GM18507 (cell line): ENCODE data around the gene ST3GAL6.

ENCODE experiments used
- DNase-seq: peaks from one replicate; pipeline ENCODE4 v3.0.0; 2011; ENCODE audit warnings: low read depth; ENCODE audit not compliant: insufficient read length; ENCODE audit errors: extremely low spot score
- FAIRE-seq: peaks from 2 replicates; lab custom pipeline; 2011; peaks lifted over from hg19 to GRCh38; lab: Jason Lieb, UNC

ST3GAL6 gene, protein sequence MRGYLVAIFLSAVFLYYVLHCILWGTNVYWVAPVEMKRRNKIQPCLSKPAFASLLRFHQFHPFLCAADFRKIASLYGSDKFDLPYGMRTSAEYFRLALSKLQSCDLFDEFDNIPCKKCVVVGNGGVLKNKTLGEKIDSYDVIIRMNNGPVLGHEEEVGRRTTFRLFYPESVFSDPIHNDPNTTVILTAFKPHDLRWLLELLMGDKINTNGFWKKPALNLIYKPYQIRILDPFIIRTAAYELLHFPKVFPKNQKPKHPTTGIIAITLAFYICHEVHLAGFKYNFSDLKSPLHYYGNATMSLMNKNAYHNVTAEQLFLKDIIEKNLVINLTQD

DNA sequence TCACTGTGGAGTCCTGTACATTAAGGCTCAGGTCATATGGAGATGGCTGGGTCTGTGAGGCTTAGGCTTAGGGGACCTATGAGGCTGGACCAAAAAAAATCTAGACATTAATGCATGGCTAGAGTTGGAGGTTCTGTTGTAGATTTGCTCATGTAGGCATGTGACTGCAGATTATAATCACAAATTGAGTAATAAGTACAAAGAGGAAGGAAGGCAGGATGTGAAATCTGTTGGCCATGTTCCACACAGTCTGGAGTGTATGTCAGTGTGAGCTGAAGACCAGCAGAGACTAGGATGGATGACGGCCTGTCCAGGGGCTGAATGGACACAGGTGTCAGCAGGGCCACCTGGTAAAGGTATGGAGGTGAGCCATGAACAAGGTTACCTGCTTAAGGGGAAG lies at the start of gene ST3GAL6:
ST3GAL6 (plus strand) TSS at position 265 of the 400 bp plus-strand sequence. CDS start 5,101 bp downstream, outside the sequence.
- DNase-seq (no peak), FAIRE-seq (no peak)

DNA sequence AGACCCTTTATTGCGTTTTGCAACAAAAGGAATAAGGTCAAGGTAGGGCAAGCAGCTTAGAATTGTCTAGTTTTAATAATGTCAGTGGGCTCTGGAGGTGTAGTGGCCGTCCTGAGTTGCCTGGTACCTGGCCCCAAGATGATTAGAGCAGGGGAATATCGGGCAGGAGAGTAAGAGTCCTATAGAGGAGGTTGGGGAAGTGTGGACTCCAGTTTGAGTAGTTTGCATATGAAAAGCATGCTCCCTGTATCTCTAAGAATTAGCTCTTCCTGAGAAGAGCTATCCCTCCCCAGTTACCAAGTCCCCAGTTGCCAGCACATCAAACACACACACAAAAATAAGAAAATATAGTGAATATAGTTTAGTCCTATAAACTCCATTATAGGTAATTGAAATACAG lies 49.2 kb upstream of the ST3GAL6 start:
- DNase-seq: no peak
- no peak for FAIRE-seq

DNA sequence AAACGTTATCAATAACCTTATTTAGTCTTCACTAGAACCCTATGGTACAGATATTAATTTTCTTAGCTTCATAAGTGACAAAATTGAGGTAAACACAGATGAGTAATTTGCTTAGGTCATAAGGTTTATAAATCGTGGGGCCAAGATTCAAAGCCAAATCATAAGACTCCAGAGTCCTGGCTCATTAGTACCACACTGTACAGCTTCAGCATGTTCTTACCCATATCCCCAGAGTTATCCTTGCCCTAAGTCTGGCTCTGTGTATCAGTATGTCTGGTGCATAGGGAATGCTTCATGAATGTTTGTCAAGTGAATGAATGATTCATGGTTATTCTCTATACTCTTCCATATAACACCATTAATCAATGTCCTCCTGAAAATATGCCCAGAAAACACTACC lies 45.6 kb upstream of the ST3GAL6 start:
- FAIRE-seq: no peak
- DNase-seq: no peak

DNA sequence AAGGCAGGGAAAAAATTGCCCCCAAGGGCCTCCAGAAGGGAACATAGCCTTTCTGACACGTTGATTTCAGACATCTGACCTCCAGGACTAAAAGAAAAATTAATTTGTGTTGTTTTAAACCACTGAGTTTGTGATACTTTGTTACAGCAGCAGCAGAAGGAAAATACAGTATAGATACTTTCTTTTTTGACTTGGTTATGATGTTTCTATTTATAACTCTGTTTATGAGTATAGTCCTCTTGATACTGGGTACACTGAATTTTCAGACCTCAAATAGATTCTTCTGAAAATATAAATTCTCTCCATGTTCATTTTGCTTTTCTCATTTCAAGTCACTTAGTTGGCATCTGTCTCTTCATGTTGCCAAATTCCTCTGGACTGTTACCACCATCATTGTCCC lies 44.4 kb upstream of the ST3GAL6 start:
- FAIRE-seq (no peak), DNase-seq (no peak)

DNA sequence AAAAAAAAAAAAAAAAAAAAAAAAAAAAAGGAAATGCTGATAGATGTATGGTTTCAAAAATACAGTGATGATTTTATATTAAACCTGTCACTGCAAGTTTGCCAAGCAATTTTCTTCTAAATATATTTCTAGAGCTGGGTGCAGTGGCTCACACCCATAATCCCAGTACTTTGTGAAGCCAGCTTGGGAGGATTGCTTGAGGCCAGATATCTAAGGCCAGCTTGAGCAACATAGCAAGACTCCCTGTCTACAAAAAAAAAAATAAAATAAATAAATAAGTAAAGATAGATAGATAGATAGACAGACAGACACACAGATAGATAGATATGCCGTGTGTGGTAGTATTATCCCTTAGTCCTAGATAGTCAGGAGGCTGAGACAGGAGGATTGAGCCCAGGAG lies 41.4 kb upstream of the ST3GAL6 start:
- no peak for DNase-seq
- no peak for FAIRE-seq

DNA sequence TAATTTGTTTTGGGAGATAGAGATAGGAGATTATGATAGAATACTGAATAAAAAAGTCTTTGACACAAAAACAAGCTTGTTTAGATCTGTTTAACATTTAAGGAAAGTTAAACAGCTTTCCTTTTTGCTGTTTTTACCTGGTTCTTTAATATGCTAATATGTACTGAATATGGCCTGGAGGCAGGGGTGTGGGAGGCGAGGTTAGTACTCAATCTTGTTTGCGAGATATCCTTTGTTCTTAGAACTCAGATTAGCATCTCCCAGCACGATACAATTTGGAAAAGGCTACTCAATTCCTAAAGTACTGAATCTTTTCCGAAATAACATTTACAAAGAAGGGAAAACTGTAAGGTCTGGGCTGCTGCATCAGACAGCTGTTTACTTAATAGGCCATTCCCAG lies 40.8 kb upstream of the ST3GAL6 start:
- FAIRE-seq (no peak), DNase-seq (no peak)

DNA sequence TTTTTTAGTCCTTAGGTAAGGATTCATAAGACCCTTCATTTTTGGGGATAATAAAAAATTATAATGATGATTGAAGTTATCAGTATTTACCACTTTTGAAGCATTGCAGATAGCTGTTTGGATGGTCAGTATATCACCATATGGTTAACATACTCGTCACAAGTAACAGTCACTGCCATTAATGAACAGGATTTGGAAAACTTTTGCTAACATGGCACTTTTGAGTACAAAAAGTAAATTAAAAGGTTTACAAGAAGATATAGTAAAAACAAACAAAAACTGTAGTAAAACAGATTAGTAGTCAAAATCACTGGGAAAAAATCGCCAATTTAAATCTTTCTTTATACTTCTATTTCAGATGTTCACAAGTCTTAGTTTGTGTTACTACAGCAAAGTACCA lies 37.8 kb upstream of the ST3GAL6 start:
- DNase-seq (no peak), FAIRE-seq (no peak)

DNA sequence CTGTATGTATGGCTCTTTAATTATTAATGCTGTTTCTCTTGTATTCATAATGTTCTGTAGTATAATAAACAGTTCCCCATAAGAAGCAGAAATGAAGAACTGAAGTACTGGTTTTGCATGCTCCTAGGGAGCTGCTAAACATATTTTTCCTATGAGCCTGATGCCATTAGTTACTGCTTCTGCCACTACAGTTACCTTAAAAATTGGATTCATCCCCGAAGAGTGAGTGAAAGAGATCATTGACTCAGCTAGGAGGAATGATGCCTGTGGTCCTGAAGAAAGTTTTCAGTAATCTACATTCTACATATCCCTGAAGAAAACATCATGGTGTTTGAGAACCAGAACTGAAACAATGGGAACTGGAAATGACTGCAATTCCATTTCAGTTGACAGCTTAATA lies 37.1 kb upstream of the ST3GAL6 start:
- no peak for FAIRE-seq
- no peak for DNase-seq

DNA sequence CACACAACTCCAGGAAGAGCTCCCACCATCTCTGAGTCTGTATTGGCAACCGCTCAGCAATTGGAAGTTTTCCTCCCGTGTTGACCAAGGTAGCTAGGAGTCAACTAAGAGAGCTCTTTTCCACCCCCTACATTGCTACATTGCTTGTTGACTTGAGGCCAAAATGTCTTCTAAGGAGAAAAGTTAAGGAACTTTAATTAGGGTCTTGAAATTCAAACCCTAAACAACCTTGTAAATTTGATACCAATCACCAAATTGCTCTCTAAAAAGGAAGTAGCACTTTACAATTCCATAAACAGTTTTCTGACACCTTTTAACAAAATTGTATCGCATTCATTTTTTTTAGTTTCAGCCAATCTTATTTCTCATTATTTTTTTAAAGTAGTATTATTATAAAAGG lies 35.5 kb upstream of the ST3GAL6 start:
- no peak for DNase-seq
- no peak for FAIRE-seq

DNA sequence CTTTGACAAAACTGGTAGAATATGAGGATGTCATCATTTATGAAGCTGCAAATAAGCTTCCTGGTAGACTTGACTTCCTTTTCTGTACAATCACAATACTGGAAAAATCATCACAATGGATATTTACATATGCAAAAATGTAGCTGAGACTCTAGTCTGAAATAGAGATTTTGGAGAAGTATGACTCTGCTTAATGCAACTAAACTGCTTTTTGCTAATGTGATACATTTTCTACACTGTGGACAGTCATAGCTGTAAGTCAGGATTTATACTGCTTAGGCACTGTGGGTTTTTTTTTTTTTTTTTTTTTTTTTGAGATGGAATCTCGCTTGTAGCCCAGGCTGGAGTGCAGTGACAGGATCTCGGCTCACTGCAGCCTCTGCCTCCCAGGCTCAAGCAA lies 34.5 kb upstream of the ST3GAL6 start:
- DNase-seq (no peak), FAIRE-seq (no peak)

DNA sequence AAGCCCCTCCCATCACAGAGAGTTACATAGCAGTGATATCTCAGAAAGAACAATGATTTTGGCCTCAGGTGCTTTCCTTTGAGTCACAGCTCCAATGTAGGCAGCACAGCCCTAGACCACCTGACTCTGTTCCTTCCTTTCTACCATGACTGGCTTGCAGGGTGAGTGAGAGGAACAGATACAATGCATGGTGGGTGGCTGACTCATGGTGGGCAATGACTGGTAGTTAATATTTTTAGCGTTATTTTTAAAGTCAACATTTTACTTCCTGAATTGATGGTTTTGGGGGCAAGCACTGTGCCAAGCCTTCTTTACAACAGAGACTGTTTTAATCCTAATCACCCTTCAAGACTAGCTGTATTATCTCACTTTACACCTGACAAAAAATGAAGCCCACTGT lies 32.8 kb upstream of the ST3GAL6 start:
- DNase-seq (no peak), FAIRE-seq (no peak)

DNA sequence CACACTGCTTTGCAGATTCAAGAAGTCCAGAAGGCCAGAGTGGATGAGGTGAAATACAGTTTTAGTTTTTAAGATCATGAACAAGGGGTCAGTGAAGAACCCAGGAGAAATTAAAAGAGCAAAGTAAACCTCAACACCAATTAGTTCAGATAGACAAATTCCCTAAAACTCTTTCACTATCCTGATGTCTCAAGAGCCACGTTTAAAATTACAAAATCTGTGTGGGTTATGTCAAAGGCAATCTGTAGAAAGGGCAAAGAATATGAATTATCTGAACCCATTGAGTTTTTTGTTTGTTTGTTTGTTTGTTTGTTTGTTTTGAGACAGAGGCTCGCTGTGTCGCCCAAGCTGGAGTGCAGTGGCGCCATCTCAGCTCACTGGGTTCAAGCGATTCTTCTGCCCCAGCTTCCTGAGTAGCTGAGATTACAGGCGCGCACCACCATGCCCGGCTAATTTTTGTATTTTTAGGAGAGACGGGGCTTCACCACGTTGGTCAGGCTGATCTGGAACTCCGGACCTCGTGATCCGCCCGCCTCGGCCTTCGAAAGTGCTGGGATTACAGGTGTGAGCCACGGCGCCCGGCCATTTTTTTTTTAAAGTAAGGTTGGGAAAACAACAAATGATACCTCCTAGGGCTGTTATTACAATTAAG lies 32.1 kb upstream of the ST3GAL6 start:
- no peak for FAIRE-seq
- DNase-seq: no peak

DNA sequence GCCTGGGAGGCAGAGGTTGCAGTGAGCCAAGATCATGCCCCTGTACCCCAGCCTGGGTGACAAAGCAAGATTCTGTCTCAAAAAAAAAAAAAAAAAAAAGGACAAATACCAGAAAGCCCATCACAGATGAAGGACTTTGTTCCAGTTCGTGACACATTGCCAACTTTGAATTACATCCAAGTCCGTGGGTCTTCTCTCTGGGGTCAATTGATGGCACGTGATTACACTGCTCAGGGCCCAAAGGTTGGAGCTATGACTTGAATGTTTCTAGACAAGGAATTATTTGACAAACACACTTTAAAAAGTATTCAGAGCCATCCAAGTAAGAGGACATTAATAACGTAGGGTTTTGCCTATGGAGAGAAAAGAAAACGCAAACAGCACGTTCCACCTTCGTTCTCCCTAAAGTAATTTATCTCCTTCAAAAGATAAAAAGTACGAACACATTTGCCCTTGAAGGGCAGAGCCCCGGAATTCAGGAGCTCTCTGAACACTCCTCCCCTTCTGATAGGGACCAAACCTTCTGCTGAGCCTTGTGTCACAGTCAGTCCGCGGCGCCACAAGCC lies 31.3 kb upstream of the ST3GAL6 start:
- DNase-seq (no peak), FAIRE-seq (no peak)

DNA sequence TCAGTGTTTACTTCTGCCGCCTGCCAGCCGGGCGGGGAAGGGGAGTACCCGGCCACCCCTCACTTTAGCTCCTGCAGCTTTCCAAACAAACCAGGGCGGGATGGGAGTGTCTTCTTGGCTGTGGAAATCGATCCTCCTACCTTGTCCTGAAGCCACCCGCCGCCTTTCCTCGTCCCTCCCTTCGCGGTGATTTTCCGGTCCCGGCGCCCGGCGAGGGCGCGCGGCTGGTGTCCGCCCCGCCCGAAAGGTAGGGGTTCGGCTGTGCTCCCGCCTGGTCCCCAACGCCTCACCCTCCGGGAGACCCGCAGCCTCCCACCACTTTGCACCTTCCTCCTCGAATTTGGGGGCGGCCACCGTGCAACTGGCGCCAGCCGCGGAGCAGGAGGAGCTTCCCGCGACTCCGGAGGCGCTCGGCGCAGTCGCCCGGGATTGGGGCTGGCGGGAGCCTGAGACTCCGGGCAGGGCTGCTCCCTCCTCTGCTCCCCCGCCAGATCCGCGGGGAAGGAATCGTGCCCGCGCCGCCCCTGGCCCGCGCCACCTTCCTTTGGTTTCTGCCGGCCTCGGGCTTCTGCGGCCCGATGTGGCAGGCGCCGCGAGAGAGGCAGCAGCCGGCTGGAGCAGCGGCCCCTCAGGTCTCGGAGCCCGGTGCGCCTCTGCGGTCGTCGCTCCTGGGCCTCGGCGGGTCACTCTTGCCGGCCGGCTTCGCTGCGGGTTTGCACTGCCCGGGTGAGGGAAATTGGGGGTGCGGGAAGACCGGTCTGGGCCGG lies 30.7 kb upstream of the ST3GAL6 start:
- FAIRE-seq: no peak
- DNase-seq: no peak

DNA sequence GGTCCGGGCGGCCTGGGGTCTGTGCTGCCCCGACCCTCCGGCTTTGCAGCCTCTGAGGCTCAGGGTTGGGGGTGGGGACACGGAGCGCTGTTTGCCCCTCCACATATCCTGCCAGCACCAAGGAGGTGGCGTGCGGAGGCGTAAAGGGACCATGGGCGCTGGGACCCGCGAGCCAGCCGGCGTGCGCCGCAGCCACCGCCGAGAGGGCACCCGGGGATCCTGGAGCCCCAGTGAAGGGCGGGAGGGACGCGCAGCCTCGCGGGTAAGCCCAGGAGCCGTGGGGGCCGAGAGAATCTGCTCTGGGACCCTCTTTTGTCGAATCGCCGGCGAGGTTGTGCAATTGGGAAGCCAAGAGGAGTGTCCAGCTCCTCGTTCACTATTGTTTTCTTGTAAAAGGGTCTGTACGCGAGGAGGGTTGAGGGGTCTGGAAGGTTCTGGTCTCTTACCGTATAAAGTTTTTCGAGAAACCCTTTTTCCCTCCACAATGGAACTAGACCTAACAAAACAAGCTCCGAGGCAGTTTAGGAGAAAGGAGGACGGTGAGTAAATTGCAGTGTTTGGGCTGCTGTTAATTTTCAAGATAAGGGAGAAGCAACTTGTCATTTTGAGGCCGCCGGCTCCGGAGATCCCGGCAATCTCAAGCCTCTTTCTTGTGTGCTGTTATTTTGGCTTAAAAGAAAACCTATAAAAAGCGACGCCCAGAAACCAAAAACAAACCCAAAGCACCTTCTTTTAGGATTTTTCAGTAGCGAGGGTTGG lies 29.9 kb upstream of the ST3GAL6 start:
- DNase-seq: no peak
- no peak for FAIRE-seq

DNA sequence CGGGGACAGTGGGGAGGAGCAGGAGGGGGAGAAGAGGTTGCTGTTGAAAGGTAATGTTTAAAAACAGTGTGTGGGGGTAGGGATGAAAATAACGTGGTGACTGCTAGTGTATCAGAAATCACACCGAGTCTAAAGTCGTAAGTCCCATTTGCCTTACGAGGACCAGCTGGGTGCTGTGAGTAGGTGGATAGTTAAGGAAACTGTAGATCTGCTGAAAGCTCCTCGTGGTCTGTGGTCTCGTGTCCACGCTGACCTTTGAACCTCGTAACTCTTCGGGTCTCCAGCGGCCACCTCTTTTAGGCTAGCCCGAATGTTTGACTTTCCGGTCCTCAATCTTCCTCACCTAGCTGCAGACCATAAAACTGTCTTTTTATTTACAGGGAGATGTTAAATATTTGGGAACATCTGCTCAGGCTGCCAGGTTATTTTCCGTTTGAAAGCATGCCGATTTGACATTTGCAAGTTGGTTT lies 29.3 kb upstream of the ST3GAL6 start:
- FAIRE-seq: peak; percentile 55
- no peak for DNase-seq

DNA sequence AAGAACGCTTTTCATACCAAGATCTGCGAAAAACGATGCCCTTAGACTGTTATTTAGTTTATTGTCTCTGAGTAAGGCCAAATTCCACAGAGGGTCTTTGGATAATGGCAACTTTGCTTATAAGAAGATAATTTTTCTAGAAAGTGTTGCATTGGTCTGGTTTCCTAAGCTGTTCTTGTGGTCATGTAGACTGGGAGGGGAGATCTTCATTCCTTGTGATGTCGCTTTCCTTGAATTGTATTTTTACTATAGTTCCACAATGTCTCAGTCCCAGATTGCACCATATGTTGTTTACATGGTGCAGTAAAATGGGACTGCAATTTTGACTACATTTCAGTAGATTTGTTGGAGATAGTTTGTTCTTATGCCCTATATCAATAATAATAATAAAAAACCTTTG lies 28.8 kb upstream of the ST3GAL6 start:
- FAIRE-seq (no peak), DNase-seq (no peak)

DNA sequence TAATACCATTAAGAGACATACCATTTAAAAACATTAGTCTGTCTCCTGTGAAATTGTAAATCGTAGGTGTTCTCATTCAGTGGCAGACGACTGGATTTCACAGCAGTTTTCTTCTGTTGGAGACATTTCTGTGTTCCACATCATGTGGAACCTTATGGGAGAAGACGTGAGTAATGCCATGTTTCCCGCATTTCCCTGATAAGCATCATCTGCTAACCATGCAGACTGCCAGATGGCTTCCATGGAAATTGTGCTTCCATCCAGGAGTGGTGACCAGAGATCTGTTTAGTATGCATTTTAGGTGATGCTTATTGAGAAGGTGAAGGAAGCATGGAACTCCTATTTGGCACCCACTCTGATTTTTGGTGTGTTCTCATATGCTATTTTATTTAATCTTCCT lies 28.4 kb upstream of the ST3GAL6 start:
- no peak for DNase-seq
- FAIRE-seq: no peak

DNA sequence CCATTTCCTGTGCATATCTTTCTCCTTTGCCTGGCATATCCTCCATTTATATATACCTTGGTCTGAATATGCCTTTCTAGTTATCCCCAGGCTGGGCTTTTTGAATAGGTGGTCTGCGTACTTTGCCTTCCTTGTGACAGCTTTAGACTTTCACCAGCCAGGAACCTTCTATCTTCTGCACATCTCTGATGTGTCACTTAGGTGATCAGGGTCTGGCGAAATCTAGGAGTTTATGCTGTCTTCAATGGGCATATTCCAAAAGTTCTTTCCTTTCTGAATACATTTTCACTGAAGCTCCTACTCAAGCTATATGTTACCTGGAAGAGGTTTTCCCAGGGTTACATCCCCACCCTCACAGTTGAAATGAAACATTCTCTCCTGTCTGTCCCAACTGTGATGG lies 27.8 kb upstream of the ST3GAL6 start:
- no peak for FAIRE-seq
- no peak for DNase-seq
